ENCODE data around the gene ARPP19. TPM values are rescaled to one million over a fixed set of nuclear protein-coding genes. Genes with fewer than 3 reads are reported as not detected.

ARPP19 gene
- total and polyA plus RNA-seq, 9 of the 15 experiments (the other 6 are each of a cell fraction or from before 2014, with no cell fraction given): 33.3 to 102 (median 60.5) TPM

DNA sequence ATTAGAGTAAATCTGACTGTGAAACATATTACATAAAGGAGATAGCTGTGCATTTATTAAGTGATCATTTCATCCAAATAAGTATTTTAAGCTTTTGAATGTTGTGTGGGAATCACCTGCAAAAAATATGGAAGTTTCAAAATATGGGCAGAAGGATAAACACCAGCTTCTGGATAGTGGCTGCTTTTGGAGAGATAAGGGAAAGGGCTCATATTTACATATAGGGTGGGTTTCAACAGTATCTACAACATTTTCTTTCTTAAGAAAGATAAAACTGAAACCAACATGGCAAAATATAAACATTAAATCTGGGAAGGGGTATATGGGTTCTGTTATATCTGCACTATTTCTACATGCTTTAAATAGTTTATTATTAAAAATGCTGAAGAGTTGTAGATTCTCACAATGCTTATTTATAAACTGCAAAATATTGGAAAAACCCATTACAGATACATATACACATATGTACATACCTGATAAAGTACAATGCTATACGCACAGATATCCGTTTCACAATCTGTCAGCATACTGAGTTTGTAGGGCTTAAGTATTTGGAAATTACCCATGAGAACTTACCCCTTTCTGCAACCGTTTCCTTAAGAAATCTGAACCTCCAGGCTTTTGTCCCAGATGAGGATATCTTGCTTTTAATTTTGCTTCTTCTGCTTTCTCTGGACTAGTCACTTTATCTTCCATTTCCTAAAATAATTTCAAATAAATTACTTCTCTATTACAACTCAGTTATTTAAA lies 12.1 kb downstream of the ARPP19 start (continued):
- TF ChIP-seq CCNT2 (IDR thresholded peaks at IDR 0.05; ENCODE audit: borderline replicate concordance, extremely low read depth, insufficient read length, low read depth, low read length) (peak; percentile 20), TBP (optimal IDR thresholded peaks at IDR 0.05; ENCODE audit: low read depth, low read length) (no peak), ARID1B (IDR thresholded peaks at IDR 0.05) (peak; percentile 80), RAD21 (CRISPR knock-in tag; conservative IDR thresholded peaks at IDR 0.05 in 1 of 2, IDR thresholded peaks at IDR 0.05 in 1 of 2) (no peak), SAFB2 (IDR thresholded peaks at IDR 0.05; ENCODE audit: borderline replicate concordance, low read depth, low read length, severe bottlenecking) (no peak), ZNF764 (CRISPR knock-in tag; IDR thresholded peaks at IDR 0.05; ENCODE audit: low read depth) (no peak), SIN3B (IDR thresholded peaks at IDR 0.05; ENCODE audit: low read depth) (no peak), CBFA2T2 (conservative IDR thresholded peaks at IDR 0.05) (peak; percentile 57; the same call in 1 of the 2 replicates), NRF1 (conservative IDR thresholded peaks at IDR 0.05 in 1 of 2, IDR thresholded peaks at IDR 0.05 in 1 of 2) (no peak), CC2D1A (IDR thresholded peaks at IDR 0.05) (no peak), MEF2A (IDR thresholded peaks at IDR 0.05; ENCODE audit: control insufficient read depth, low read depth, low read length) (no peak), MYC (IDR thresholded peaks at IDR 0.05; ENCODE audit: low read depth, low read length) (no peak), MYC (CRISPR knock-in tag; IDR thresholded peaks at IDR 0.05; ENCODE audit: borderline replicate concordance, low read depth) (no peak), CBFA2T3 (IDR thresholded peaks at IDR 0.05) (peak; percentile 76), HMG20B (CRISPR knock-in tag; IDR thresholded peaks at IDR 0.05) (no peak), CEBPB (tag; IDR thresholded peaks at IDR 0.05) (no peak)
- TF ChIP-seq, protein P1, sequence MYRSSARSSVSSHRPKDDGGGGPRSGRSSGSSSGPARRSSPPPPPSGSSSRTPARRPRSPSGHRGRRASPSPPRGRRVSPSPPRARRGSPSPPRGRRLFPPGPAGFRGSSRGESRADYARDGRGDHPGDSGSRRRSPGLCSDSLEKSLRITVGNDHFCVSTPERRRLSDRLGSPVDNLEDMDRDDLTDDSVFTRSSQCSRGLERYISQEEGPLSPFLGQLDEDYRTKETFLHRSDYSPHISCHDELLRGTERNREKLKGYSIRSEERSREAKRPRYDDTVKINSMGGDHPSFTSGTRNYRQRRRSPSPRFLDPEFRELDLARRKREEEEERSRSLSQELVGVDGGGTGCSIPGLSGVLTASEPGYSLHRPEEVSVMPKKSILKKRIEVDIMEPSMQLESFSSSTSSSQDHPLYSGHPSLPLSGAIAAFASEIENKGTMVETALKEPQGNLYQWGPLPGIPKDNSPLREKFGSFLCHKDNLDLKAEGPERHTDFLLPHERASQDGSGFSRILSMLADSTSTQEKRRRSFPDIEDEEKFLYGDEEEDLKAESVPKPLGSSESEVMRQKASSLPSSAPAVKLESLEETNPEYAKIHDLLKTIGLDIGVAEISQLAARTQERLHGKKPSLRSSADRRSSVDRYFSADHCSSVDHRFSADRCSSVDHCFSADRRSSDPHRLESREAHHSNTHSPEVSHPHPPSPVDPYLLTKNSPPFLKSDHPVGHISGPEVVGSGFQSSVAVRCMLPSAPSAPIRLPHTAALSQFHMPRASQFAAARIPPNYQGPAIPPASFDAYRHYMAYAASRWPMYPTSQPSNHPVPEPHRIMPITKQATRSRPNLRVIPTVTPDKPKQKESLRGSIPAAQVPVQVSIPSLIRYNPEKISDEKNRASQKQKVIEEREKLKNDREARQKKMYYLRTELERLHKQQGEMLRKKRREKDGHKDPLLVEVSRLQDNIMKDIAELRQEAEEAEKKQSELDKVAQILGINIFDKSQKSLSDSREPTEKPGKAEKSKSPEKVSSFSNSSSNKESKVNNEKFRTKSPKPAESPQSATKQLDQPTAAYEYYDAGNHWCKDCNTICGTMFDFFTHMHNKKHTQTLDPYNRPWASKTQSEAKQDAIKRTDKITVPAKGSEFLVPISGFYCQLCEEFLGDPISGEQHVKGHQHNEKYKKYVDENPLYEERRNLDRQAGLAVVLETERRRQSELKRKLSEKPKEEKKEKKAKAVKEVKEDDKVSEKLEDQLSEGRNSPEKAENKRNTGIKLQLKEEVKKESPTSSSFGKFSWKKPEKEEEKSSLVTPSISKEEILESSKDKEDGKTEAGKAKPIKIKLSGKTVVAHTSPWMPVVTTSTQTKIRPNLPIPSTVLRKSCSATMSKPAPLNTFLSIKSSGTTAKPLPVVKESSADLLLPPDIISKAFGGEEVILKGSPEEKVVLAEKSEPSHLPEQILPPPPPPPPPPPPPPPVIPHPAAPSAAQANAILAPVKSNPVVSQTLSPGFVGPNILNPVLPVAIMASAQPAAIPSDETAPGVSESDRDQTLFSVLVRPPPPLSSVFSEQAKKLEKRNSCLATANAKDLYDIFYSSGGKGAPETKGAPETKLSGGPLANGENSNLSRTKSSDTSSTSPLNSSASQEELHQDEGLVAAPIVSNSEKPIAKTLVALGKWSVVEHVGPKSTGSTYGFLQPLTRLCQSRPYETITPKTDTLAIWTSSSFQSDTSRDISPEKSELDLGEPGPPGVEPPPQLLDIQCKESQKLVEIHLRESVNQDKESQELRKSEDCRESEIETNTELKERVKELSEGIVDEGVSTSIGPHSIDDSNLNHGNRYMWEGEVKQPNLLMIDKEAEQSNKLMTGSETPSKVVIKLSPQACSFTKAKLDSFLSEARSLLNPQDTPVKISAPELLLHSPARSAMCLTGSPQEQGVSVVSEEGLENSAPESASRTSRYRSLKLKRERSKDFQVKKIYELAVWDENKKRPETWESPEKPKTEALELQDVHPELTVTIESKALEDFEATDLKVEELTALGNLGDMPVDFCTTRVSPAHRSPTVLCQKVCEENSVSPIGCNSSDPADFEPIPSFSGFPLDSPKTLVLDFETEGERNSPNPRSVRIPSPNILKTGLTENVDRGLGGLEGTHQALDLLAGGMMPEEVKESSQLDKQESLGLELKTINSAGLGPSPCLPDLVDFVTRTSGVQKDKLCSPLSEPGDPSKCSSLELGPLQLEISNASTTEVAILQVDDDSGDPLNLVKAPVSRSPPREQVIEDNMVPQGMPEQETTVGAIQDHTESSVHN (IDR thresholded peaks at IDR 0.05; ENCODE audit: borderline replicate concordance in 1 of 2, low read depth in 1 of 2): no peak
- TF ChIP-seq, protein P2, sequence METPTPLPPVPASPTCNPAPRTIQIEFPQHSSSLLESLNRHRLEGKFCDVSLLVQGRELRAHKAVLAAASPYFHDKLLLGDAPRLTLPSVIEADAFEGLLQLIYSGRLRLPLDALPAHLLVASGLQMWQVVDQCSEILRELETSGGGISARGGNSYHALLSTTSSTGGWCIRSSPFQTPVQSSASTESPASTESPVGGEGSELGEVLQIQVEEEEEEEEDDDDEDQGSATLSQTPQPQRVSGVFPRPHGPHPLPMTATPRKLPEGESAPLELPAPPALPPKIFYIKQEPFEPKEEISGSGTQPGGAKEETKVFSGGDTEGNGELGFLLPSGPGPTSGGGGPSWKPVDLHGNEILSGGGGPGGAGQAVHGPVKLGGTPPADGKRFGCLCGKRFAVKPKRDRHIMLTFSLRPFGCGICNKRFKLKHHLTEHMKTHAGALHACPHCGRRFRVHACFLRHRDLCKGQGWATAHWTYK (CRISPR knock-in tag; IDR thresholded peaks at IDR 0.05): no peak
